A549 (cell line): ENCODE results near the gene TREX2. TPM values are rescaled to one million over a fixed set of nuclear protein-coding genes. Genes with fewer than 3 reads are reported as not detected.

Experiments
- ATAC-seq, 2 experiments: fragments of 200-7000 bp in 1 of 2; fragments of >200 bp in 1 of 2; cut with Nextera tagmentation in 1 of 2; cut with Tn5 transposase in 1 of 2; 3 replicates each; pipeline versions ENCODE4 v1.8.0 to v1.9.1; 2018 to 2020; ENCODE audit warnings: mild to moderate bottlenecking in 1 of 2, moderate library complexity in 1 of 2
- CTCF ChIA-PET: fragments of 300-600 bp; sonication (Branson Sonifier 250); formaldehyde crosslinking; extraction: SDS; loops from one replicate; lab custom pipeline; 2021; ENCODE audit warnings: antibody characterized with exemption, inconsistent platforms; lab: Yijun Ruan, JAX
- POLR2A ChIA-PET: fragments of 350-600 bp; formaldehyde crosslinking; extraction: SDS; loops from one replicate; lab custom pipeline; 2021; ENCODE audit warnings: antibody characterized with exemption, inconsistent platforms; lab: Yijun Ruan, JAX
- DNase-seq, 2 experiments: peaks; one replicate each; pipeline versions ENCODE4 v3.0.0 to v3.0.0-alpha.2; 2011 to 2016; ENCODE audit warnings: low read depth in 1 of 2, low spot score in 1 of 2
- FAIRE-seq: peaks from 2 replicates; lab custom pipeline; 2011; peaks lifted over from hg19 to GRCh38; lab: Jason Lieb, UNC
- H3K27ac ChIP-seq, 2 experiments: fragments of >200 bp; sonication (Bioruptor Twin); formaldehyde crosslinking; 3 replicates each; pipeline ENCODE4 v1.5.1; 2016 to 2017
- H3K4me1 ChIP-seq: fragments of >200 bp; sonication (Bioruptor Twin); formaldehyde crosslinking; 3 replicates; pipeline ENCODE4 v1.6.1; 2016
- H3K4me2 ChIP-seq: fragments of >200 bp; sonication (Bioruptor Twin); formaldehyde crosslinking; 3 replicates; pipeline ENCODE4 v1.6.1; 2016
- H3K4me3 ChIP-seq: fragments of >200 bp; sonication (Bioruptor Twin); formaldehyde crosslinking; 3 replicates; pipeline ENCODE4 v1.5.1; 2016
- H3K9me3 ChIP-seq: fragments of >200 bp; sonication (Bioruptor Twin); formaldehyde crosslinking; 3 replicates; pipeline ENCODE4 v1.6.1; 2016
- ATOH8 ChIP-seq: fragments of 250-450 bp; sonication (Bioruptor Pico); IDR thresholded peaks from 2 replicates; pipeline ENCODE4 v1.5.0; 2020; ENCODE audit warnings: low read depth, mild to moderate bottlenecking, moderate library complexity
- BCL3 ChIP-seq: fragments of >200 bp; sonication (Bioruptor Twin); formaldehyde crosslinking; IDR thresholded peaks from 3 replicates; pipeline ENCODE4 v1.6.1; 2016
- BHLHE40 ChIP-seq: IDR thresholded peaks from 2 replicates; pipeline ENCODE4 v1.6.1; 2012; ENCODE audit warnings: low read depth, low read length, inconsistent platforms
- CTCF ChIP-seq: fragments of >200 bp; sonication (Bioruptor Twin); formaldehyde crosslinking; IDR thresholded peaks from 3 replicates; pipeline ENCODE4 v1.5.1; 2016
- ELK1 ChIP-seq: fragments of 150-350 bp; IDR thresholded peaks from 2 replicates; pipeline ENCODE4 v1.6.1; 2014; ENCODE audit warnings: low read depth, mild to moderate bottlenecking, low read length
- FOXS1 ChIP-seq: fragments of 250-450 bp; sonication (Bioruptor Pico); IDR thresholded peaks from 2 replicates; pipeline ENCODE4 v1.5.0; 2020; ENCODE audit warnings: mild to moderate bottlenecking, moderate library complexity
- HMGXB4 ChIP-seq: fragments of 250-450 bp; sonication (Bioruptor Pico); IDR thresholded peaks from 2 replicates; pipeline ENCODE4 v1.5.0; 2021; ENCODE audit warnings: mild to moderate bottlenecking, moderate library complexity, borderline replicate concordance
- HOXA7 ChIP-seq: fragments of 250-450 bp; sonication (Bioruptor Pico); IDR thresholded peaks from 2 replicates; pipeline ENCODE4 v1.5.0; 2020; ENCODE audit warnings: mild to moderate bottlenecking, moderate library complexity
- HOXB13 ChIP-seq: fragments of 250-450 bp; sonication (Bioruptor Pico); IDR thresholded peaks from 2 replicates; pipeline ENCODE4 v1.5.0; 2020; ENCODE audit warnings: low read depth, mild to moderate bottlenecking, moderate library complexity
- HOXB5 ChIP-seq: fragments of 250-450 bp; sonication (Bioruptor Pico); IDR thresholded peaks from 2 replicates; pipeline ENCODE4 v1.5.0; 2020; ENCODE audit warnings: mild to moderate bottlenecking, moderate library complexity
- MYC ChIP-seq: IDR thresholded peaks from 2 replicates; pipeline ENCODE4 v1.6.1; 2012; ENCODE audit warnings: mild to moderate bottlenecking, inconsistent platforms, low read length, improper control_type of control experiment, borderline replicate concordance
- NPAS2 ChIP-seq: fragments of 250-450 bp; sonication (Bioruptor Pico); IDR thresholded peaks from 2 replicates; pipeline ENCODE4 v1.8.0; 2022; ENCODE audit warnings: mild to moderate bottlenecking, moderate library complexity, borderline replicate concordance
- PHF8 ChIP-seq: fragments of 200-600 bp; sonication (generic); IDR thresholded peaks from 2 replicates; pipeline ENCODE4 v1.6.1; 2016; ENCODE audit warnings: low read depth, mild to moderate bottlenecking, antibody characterized with exemption, moderate library complexity, borderline replicate concordance
- POLR2A ChIP-seq: IDR thresholded peaks from 2 replicates; pipeline ENCODE4 v1.6.1; 2012; ENCODE audit warnings: mild to moderate bottlenecking, low read length
- RAD21 ChIP-seq, 2 experiments: fragments of >200 bp in 1 of 2; sonication (Bioruptor Twin) in 1 of 2; formaldehyde crosslinking in 1 of 2; IDR thresholded peaks in 1 of 2; conservative IDR thresholded peaks in 1 of 2; 2 replicates in 1 of 2; 3 replicates in 1 of 2; pipeline ENCODE4 v1.6.1; 2012 to 2018; ENCODE audit warnings: inconsistent platforms in 1 of 2
- RNF2 ChIP-seq: fragments of 200-600 bp; sonication (generic); IDR thresholded peaks from 2 replicates; pipeline ENCODE4 v1.6.1; 2016; ENCODE audit warnings: low read depth, mild to moderate bottlenecking, antibody characterized with exemption, moderate library complexity, borderline replicate concordance
- ZC3H11A ChIP-seq: fragments of 450-650 bp; IDR thresholded peaks from 2 replicates; pipeline ENCODE4 v1.6.1; 2014; ENCODE audit warnings: antibody characterized with exemption, mild to moderate bottlenecking
- WGBS: methylation state at CpG from one replicate; pipeline ENCODE4 v1.1.6; 2017; ENCODE audit errors: missing lambda C conversion rate; 5-methylcytosine and 5-hydroxymethylcytosine counted together
- polyA plus RNA-seq, 4 experiments: library from polyadenylated mRNA; depleted of rRNA in 3 of 4; stranded (reverse); fragments of >200 nt; fragmentation: RNase III in 1 of 4; extraction: RNeasy Plus Mini Kit Qiagen cat#74134 plus additional on column Dnase treatment in 1 of 4; gene quantifications; 2 replicates in 3 of 4; 3 replicates in 1 of 4; pipeline ENCODE4 v1.2.3, GENCODE V29; 2011 to 2017

Gene TREX2
- polyA plus RNA-seq, 2 of the 4 experiments (the other 2 are of a cell fraction): 0.27 to 0.99 TPM

- CTCF ChIA-PET: interaction anchor here (1.3 to 4.1 kb wide), 3 partner anchors 14 to 32 kb away, joined by 4 to 30 read pairs (median 4); partner anchors contain the start of gene HAUS7
- no peak overlapping the region for H3K4me2 ChIP-seq
- peaks cover 6% of the 10 kb centered on the region; the same call in 1 of the 3 replicates for H3K4me1 ChIP-seq
- H3K27ac ChIP-seq: no peak overlapping the region
- no peak for TF ChIP-seq POLR2A
- TF ChIP-seq RAD21 (conservative IDR thresholded peaks at IDR 0.05 in 1 of 2, IDR thresholded peaks at IDR 0.05 in 1 of 2): no peak
- no peak for TF ChIP-seq ELK1
- no peak for TF ChIP-seq RNF2
- TF ChIP-seq HOXA7 (CRISPR knock-in tag): no peak
- TF ChIP-seq CTCF: no peak
- H3K9me3 ChIP-seq: no peaks in the 10 kb centered on the region
- WGBS: 65% methylated on average over 11 of the region's 11 CpGs
- no peak for ATAC-seq
- POLR2A ChIA-PET: no interaction called here
- no peak overlapping the region for H3K4me3 ChIP-seq
- no peak for DNase-seq
- FAIRE-seq: no peak
Observed at GRCh38 chrX:153493085-153493484, 47.2 kb upstream of the TREX2 start.

- TF ChIP-seq HOXB5: no peak
- no peak for TF ChIP-seq HMGXB4
- no peak for TF ChIP-seq MYC
- no peak for TF ChIP-seq BCL3
- TF ChIP-seq PHF8: no peak
- no peak for TF ChIP-seq ZC3H11A
- TF ChIP-seq FOXS1 (CRISPR knock-in tag): no peak
- TF ChIP-seq NPAS2: no peak
- no peak for TF ChIP-seq HOXB13 (CRISPR knock-in tag)
- no peak for TF ChIP-seq BHLHE40
- no peak for TF ChIP-seq ATOH8 (CRISPR knock-in tag)
- ChIA-PET CTCF (interaction anchor here (1.3 to 4.1 kb wide), 4 partner anchors 10 to 22 kb away, joined by 3 to 30 read pairs (median 8); partner anchors contain the start of gene HAUS7), POLR2A (no interaction called here)
- FAIRE-seq (no peak), ATAC-seq (no peak), DNase-seq (no peak)
- WGBS: 81% methylated on average over 12 of the region's 12 CpGs
- H3K4me3 ChIP-seq: no peak overlapping the region
- no peak overlapping the region for H3K4me2 ChIP-seq
- peaks cover 9% of the 10 kb centered on the region; the same call in 1 of the 3 replicates for H3K4me1 ChIP-seq
- no peaks in the 10 kb centered on the region for H3K9me3 ChIP-seq
- no peak overlapping the region for H3K27ac ChIP-seq
Observed at GRCh38 chrX:153492543-153492942, 46.7 kb upstream of the TREX2 start.
